ENCODE results near the gene TRIM25. TPM values are rescaled to one million over a fixed set of nuclear protein-coding genes. Genes with fewer than 3 reads are reported as not detected.

Gene TRIM25
- total RNA-seq, 2 donors from 2014 or later: 32.2 to 40.6 TPM

DNA sequence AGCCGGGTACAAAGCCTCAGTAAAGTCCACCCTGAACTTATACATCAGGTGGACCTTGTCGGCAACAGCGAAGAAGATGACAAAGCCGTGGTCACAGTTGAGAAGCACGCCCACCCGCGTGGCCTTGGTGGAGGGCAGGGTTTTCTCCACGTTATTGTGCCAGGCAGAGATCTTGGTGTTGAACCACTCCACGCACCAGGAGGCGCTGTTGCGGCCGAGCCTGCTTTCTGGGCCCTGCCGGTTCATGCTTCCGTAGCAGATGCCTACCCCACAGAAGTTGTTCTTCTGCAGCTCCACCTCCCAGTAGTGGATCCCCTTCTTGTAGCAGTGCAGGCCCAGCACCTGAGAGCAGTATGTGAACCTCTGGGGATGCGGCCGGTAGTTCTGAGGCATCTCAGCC, 22.1 kb downstream of the TRIM25 start:
- H3K36me3 ChIP-seq: peaks cover 58% of the 10 kb centered on the region
- ATAC-seq (ENCODE audit: insufficient number of reproducible peaks, low FRiP score, low read depth) (no peak), DNase-seq (ENCODE audit: low spot score) (no peak)
- H3K4me1 ChIP-seq (ENCODE audit: control insufficient read depth in 1 of 2, low read depth in 2 of 2): no peaks in the 10 kb centered on the region
- no peaks in the 10 kb centered on the region for H3K9me3 ChIP-seq
- TF ChIP-seq, protein P1, sequence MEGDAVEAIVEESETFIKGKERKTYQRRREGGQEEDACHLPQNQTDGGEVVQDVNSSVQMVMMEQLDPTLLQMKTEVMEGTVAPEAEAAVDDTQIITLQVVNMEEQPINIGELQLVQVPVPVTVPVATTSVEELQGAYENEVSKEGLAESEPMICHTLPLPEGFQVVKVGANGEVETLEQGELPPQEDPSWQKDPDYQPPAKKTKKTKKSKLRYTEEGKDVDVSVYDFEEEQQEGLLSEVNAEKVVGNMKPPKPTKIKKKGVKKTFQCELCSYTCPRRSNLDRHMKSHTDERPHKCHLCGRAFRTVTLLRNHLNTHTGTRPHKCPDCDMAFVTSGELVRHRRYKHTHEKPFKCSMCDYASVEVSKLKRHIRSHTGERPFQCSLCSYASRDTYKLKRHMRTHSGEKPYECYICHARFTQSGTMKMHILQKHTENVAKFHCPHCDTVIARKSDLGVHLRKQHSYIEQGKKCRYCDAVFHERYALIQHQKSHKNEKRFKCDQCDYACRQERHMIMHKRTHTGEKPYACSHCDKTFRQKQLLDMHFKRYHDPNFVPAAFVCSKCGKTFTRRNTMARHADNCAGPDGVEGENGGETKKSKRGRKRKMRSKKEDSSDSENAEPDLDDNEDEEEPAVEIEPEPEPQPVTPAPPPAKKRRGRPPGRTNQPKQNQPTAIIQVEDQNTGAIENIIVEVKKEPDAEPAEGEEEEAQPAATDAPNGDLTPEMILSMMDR (IDR thresholded peaks at IDR 0.05): peak; percentile 46
- H3K4me3 ChIP-seq: no peak overlapping the region
- no peaks in the 10 kb centered on the region for H3K27me3 ChIP-seq (replicated peaks; ENCODE audit: insufficient read depth)
- no peak overlapping the region for H3K27ac ChIP-seq

DNA sequence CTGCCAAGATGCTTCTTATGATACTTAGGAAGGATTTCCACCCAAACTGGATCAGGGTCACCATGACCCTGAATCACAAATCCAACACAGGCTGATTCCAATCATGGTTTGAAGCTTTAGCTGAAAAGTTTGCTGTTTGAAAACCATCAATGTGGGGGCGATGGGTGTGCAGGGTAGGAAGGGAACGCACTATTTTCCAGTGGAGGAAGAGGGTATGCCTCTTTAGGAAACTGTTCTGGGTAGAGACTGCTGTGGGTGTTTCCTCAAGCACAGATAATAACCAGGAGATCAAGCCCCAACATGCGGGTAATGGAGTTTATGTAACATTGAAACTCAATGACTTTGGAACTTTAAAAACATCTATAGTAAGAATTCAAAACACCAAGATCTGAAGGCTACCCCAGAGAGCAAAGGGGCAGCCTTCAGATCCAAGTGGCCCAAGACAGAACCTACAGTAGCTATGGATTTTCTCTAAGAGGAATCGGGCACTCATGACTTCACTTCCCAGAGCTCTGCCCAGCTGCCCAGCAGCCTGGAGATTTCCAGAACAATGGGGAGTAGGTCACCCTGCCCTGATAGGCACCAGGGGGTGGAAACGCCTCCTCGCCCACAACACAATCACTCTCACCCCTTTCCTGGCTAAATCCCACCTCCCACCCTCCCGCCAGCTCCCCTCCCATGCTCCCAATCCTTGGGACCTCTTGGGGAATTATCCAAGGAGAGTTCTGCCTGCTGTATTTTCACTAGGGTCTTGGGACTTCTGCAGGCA, 22.8 kb downstream of the TRIM25 start:
- Histone ChIP-seq H3K36me3 (peaks cover 58% of the 10 kb centered on the region), H3K4me3 (no peak overlapping the region), H3K9me3 (no peaks in the 10 kb centered on the region), H3K27me3 (replicated peaks; ENCODE audit: insufficient read depth) (no peaks in the 10 kb centered on the region), H3K4me1 (ENCODE audit: control insufficient read depth in 1 of 2, low read depth in 2 of 2) (no peaks in the 10 kb centered on the region), H3K27ac (no peak overlapping the region)
- DNase-seq (ENCODE audit: low spot score): no peak
- TF ChIP-seq, protein P1 (IDR thresholded peaks at IDR 0.05): no peak
- ATAC-seq (ENCODE audit: insufficient number of reproducible peaks, low FRiP score, low read depth): no peak

DNA sequence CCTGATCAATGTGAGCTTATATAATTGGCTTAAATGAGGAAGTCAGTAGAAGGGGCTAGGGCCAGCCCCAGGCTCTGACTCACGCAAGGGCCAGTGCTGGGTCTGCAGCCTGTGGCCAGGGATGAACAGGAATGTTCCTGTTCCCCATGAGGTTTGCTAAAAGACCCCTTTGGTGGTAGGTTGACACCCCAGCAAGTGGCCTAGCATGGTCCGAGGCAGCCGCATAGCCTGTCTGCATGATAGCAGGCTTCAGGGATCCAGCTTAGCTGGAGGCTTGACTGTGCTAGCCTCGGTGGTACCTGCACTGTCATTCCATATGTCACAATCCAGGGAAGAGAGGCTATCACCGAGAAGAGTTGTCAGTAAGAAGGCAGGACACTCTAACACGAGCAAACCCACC, 23.5 kb downstream of the TRIM25 start:
- DNase-seq (ENCODE audit: low spot score): no peak
- no peak for ATAC-seq (ENCODE audit: insufficient number of reproducible peaks, low FRiP score, low read depth)
- TF ChIP-seq, protein P1 (IDR thresholded peaks at IDR 0.05): no peak
- H3K4me1 ChIP-seq (ENCODE audit: control insufficient read depth in 1 of 2, low read depth in 2 of 2): no peaks in the 10 kb centered on the region
- H3K4me3 ChIP-seq: no peak overlapping the region
- no peaks in the 10 kb centered on the region for H3K9me3 ChIP-seq
- no peak overlapping the region for H3K27ac ChIP-seq
- peaks cover 54% of the 10 kb centered on the region for H3K36me3 ChIP-seq
- H3K27me3 ChIP-seq (replicated peaks; ENCODE audit: insufficient read depth): no peaks in the 10 kb centered on the region

DNA sequence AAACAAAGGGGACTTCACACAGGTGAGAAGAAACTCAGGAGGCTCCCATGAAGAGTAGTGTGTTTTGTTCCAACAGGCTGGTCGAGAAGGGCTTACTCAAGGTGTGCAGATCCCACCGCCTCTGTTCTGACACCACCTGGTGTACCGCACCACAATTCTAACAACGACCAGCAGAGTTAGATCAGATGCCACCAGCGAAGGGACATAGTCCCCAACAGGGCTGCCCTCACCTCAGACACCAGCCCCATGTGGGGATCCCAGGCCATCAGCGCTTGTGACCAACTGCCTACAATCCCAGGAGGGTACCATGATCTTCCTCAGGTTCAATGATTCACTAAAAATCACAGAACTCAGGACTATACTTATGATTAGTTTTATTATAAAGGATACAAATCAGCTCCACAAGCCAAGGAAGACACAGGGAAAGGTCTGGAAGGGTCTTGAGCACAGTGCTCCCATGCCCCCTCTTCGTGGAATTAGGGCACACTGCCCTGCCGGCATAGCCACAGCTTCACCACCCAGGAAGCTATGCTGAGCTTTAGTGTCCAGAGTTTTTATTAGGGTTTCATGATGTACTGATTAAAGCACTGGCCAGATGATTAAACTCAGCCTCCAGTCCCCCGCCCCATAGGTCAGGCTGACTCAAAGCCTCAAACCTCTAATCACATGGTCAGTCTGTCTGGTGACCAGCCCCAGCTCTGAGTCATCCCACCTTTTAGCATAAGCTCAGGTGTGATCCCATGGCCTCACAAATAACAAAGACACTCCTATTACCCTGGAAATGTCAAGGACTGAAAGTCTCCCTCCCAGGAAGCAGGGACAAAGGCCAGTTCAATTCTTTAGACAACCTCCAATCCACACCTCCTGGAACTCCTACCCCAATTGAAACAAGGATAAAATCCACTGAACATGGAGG, 26.0 kb downstream of the TRIM25 start:
- no peak overlapping the region for H3K4me3 ChIP-seq
- H3K4me1 ChIP-seq (ENCODE audit: control insufficient read depth in 1 of 2, low read depth in 2 of 2): no peaks in the 10 kb centered on the region
- H3K9me3 ChIP-seq: no peaks in the 10 kb centered on the region
- H3K36me3 ChIP-seq: peaks cover 31% of the 10 kb centered on the region
- ATAC-seq (ENCODE audit: insufficient number of reproducible peaks, low FRiP score, low read depth) (no peak), DNase-seq (ENCODE audit: low spot score) (no peak)
- TF ChIP-seq, protein P1 (IDR thresholded peaks at IDR 0.05): no peak
- no peak overlapping the region for H3K27ac ChIP-seq
- no peaks in the 10 kb centered on the region for H3K27me3 ChIP-seq (replicated peaks; ENCODE audit: insufficient read depth)

DNA sequence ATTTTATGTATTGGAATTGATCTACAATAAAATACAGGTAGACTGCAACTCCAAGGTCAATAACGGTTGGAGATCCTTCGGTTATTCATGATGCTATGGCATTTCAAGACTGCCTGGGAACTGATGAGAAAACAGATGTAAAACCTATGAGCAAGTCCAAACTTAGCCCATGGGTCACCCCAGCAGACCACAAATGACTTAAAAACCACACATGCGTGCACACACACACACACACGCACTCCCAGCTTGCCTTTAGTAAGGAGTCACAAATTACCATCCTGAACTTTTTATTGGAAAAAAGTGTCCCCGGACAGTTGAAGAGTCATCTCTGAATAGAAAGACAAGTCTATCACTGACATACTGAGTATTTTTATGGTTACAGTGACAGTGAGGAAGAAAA, 26.7 kb downstream of the TRIM25 start:
- DNase-seq (ENCODE audit: low spot score) (no peak), ATAC-seq (ENCODE audit: insufficient number of reproducible peaks, low FRiP score, low read depth) (no peak)
- no peaks in the 10 kb centered on the region for H3K9me3 ChIP-seq
- H3K4me3 ChIP-seq: no peak overlapping the region
- TF ChIP-seq, protein P1 (IDR thresholded peaks at IDR 0.05): no peak
- H3K4me1 ChIP-seq (ENCODE audit: control insufficient read depth in 1 of 2, low read depth in 2 of 2): no peaks in the 10 kb centered on the region
- H3K27ac ChIP-seq: no peak overlapping the region
- H3K36me3 ChIP-seq: peaks cover 29% of the 10 kb centered on the region
- no peaks in the 10 kb centered on the region for H3K27me3 ChIP-seq (replicated peaks; ENCODE audit: insufficient read depth)

All from thoracic aorta (tissue), 2 donors.